ENCODE measurements around the gene DGKI. TPM values are rescaled to one million over a fixed set of nuclear protein-coding genes. Genes with fewer than 3 reads are reported as not detected.
A peak's percentile ranks its signal among the peaks of the same experiment; 100 is the strongest.

The DGKI gene
- total RNA-seq, 1 donor from 2014 or later: 5.5 TPM

GRCh38 chr7:137396051-137396450 lies 450.7 kb downstream of the DGKI start:
- TF ChIP-seq EZH2 (IDR thresholded peaks at IDR 0.05) (no peak), EZH2phosphoT487 (IDR thresholded peaks at IDR 0.05) (no peak), CTCF (IDR thresholded peaks at IDR 0.05) (no peak)
- H3K27me3 ChIP-seq: no peaks in the 10 kb centered on the region
- no peaks in the 10 kb centered on the region for H4K20me1 ChIP-seq (ENCODE audit: low read depth)
- H3K4me2 ChIP-seq: no peak overlapping the region
- peaks cover 2% of the 10 kb centered on the region for H3F3A ChIP-seq (ENCODE audit: low read depth)
- no peak for DNase-seq (ENCODE audit: low spot score)
- no peaks in the 10 kb centered on the region for H3K79me2 ChIP-seq (ENCODE audit: low read depth)
- Mint-ChIP-seq H3K4me3 (no peak overlapping the region), H3K27ac (no peak overlapping the region), H3K36me3 (peaks cover 18% of the 10 kb centered on the region), H3K9me3 (peaks cover 19% of the 10 kb centered on the region), H3K27me3 (ENCODE audit: insufficient read depth, low read depth) (peaks cover 2% of the 10 kb centered on the region), H3K4me1 (peaks cover 22% of the 10 kb centered on the region)
- H3K9me3 ChIP-seq (ENCODE audit: low read depth): no peaks in the 10 kb centered on the region
- H3K4me3 ChIP-seq: no peak overlapping the region
- H3K4me1 ChIP-seq: peaks cover 11% of the 10 kb centered on the region
- H3K9ac ChIP-seq: no peak overlapping the region
- H2AFZ ChIP-seq (replicated peaks): no peak overlapping the region
- no peak overlapping the region for H3K27ac ChIP-seq
- no peaks in the 10 kb centered on the region for H3K36me3 ChIP-seq

GRCh38 chr7:137395420-137395819 lies 451.4 kb downstream of the DGKI start:
- H3K9me3 ChIP-seq (ENCODE audit: low read depth): no peaks in the 10 kb centered on the region
- Mint-ChIP-seq H3K36me3 (peaks cover 20% of the 10 kb centered on the region), H3K27me3 (ENCODE audit: insufficient read depth, low read depth) (peaks cover 2% of the 10 kb centered on the region), H3K4me3 (no peak overlapping the region), H3K4me1 (peaks cover 16% of the 10 kb centered on the region), H3K9me3 (peaks cover 23% of the 10 kb centered on the region), H3K27ac (no peak overlapping the region)
- DNase-seq (ENCODE audit: low spot score): no peak
- H3K27me3 ChIP-seq: no peaks in the 10 kb centered on the region
- H3K9ac ChIP-seq: no peak overlapping the region
- H3K4me2 ChIP-seq: no peak overlapping the region
- H3K4me3 ChIP-seq: no peak overlapping the region
- no peaks in the 10 kb centered on the region for H3K79me2 ChIP-seq (ENCODE audit: low read depth)
- no peak overlapping the region for H3K27ac ChIP-seq
- H4K20me1 ChIP-seq (ENCODE audit: low read depth): no peaks in the 10 kb centered on the region
- no peaks in the 10 kb centered on the region for H3F3A ChIP-seq (ENCODE audit: low read depth)
- H3K4me1 ChIP-seq: peaks cover 5% of the 10 kb centered on the region
- H3K36me3 ChIP-seq: no peaks in the 10 kb centered on the region
- H2AFZ ChIP-seq (replicated peaks): no peak overlapping the region
- no peak for TF ChIP-seq EZH2 (IDR thresholded peaks at IDR 0.05)
- TF ChIP-seq EZH2phosphoT487 (IDR thresholded peaks at IDR 0.05): no peak
- no peak for TF ChIP-seq CTCF (IDR thresholded peaks at IDR 0.05)

GRCh38 chr7:137393570-137393969 lies 453.2 kb downstream of the DGKI start:
- Histone ChIP-seq H3K4me2 (no peak overlapping the region), H3K27me3 (no peaks in the 10 kb centered on the region), H4K20me1 (ENCODE audit: low read depth) (no peaks in the 10 kb centered on the region), H2AFZ (replicated peaks) (no peak overlapping the region), H3K4me3 (no peak overlapping the region), H3F3A (ENCODE audit: low read depth) (no peaks in the 10 kb centered on the region), H3K9ac (no peak overlapping the region), H3K4me1 (no peaks in the 10 kb centered on the region), H3K27ac (no peak overlapping the region), H3K9me3 (ENCODE audit: low read depth) (no peaks in the 10 kb centered on the region), H3K79me2 (ENCODE audit: low read depth) (no peaks in the 10 kb centered on the region), H3K36me3 (no peaks in the 10 kb centered on the region)
- H3K36me3 Mint-ChIP-seq: peaks cover 27% of the 10 kb centered on the region
- peaks cover 30% of the 10 kb centered on the region for H3K9me3 Mint-ChIP-seq
- H3K4me1 Mint-ChIP-seq: peaks cover 3% of the 10 kb centered on the region
- H3K4me3 Mint-ChIP-seq: no peak overlapping the region
- no peak for DNase-seq (ENCODE audit: low spot score)
- H3K27me3 Mint-ChIP-seq (ENCODE audit: insufficient read depth, low read depth): peaks cover 2% of the 10 kb centered on the region
- TF ChIP-seq EZH2phosphoT487 (IDR thresholded peaks at IDR 0.05): no peak
- TF ChIP-seq EZH2 (IDR thresholded peaks at IDR 0.05): no peak
- TF ChIP-seq CTCF (IDR thresholded peaks at IDR 0.05): no peak
- H3K27ac Mint-ChIP-seq: peak overlapping the region; percentile 23

All from neural progenitor cell (in vitro differentiated cells).